ENCODE data around the gene CNIH3. TPM values are rescaled to one million over a fixed set of nuclear protein-coding genes. Genes with fewer than 3 reads are reported as not detected.

CNIH3 gene
- total and polyA plus RNA-seq, 12 donors, result 0.30 to 5.5 (median 2.2) TPM

DNA sequence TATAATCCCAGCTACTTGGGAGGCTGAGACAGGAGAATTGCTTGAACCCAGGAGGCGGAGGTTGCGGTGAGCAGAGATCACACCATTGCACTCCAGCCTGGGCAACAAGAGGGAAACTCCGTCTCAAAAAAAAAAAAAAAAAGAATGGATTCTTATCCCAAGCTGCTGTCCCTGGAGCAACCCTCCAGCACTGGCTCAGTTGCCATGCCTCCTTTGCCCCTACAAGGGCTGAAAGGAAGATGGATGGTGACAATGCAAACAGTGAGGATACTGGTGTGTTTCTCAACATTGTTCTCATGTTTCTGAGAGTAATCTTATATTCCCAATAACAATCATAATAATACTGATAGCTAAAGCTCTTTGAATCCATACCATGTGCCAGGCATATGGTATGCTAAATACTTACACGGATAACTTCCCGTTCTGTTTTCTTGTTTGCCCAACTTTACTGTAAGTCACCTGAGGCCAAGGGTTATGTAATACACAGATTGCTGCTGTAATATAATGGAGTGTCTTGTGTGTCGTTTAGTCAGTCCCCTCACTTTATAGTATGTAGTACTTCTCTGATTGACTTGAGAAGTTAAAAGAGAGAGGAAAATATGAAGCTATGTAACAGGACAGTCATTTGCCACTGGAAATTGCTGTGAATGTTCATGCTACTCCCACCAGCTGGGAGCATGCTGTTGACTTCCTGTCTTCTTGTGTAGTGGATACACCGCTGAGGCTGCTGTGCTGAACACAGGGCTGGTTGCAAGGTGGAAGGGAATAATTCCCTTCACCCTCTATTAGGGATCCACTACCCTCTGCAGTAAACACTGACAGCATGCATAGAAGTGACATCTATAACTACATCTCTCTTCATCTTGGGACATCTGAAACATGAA, 153.6 kb downstream of the CNIH3 start:
- intact Hi-C loops (cut with DNase I), result no loop called here
- 78 to 86% (median 81%) methylated on average over 7 of the region's 7 CpGs for WGBS, 4 donors
- no peak overlapping the region for H3K27ac ChIP-seq
- no peak overlapping the region for H3K4me3 ChIP-seq
- TF ChIP-seq, protein P1, sequence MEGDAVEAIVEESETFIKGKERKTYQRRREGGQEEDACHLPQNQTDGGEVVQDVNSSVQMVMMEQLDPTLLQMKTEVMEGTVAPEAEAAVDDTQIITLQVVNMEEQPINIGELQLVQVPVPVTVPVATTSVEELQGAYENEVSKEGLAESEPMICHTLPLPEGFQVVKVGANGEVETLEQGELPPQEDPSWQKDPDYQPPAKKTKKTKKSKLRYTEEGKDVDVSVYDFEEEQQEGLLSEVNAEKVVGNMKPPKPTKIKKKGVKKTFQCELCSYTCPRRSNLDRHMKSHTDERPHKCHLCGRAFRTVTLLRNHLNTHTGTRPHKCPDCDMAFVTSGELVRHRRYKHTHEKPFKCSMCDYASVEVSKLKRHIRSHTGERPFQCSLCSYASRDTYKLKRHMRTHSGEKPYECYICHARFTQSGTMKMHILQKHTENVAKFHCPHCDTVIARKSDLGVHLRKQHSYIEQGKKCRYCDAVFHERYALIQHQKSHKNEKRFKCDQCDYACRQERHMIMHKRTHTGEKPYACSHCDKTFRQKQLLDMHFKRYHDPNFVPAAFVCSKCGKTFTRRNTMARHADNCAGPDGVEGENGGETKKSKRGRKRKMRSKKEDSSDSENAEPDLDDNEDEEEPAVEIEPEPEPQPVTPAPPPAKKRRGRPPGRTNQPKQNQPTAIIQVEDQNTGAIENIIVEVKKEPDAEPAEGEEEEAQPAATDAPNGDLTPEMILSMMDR (IDR thresholded peaks at IDR 0.05), result no peak
- no peaks in the 10 kb centered on the region for H3K9me3 ChIP-seq (replicated peaks in 1 of 3)
- no peak for DNase-seq
- no peaks in the 10 kb centered on the region for H3K36me3 ChIP-seq (replicated peaks in 1 of 2)
- no peaks in the 10 kb centered on the region for H3K27me3 ChIP-seq
- no peaks in the 10 kb centered on the region for H3K4me1 ChIP-seq (replicated peaks in 1 of 2)

DNA sequence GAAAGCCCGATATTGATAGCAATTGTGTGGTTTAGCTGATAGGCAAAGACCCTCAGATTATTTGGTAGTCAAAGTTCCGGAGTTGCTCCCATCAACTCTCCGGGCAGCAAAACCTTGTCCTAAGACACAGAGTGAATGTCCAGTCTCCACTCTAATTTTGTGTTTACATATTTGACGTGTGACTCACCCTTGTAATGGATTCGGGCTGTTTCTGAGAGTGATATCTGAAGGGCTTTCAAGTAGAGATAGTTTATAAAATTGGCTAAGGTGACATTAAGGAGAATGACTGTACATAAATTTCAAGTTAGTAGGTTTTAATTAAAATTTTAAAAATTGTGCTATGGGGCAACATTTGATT, 154.2 kb downstream of the CNIH3 start:
- Histone ChIP-seq H3K36me3 (replicated peaks in 1 of 2) (no peaks in the 10 kb centered on the region), H3K9me3 (replicated peaks in 1 of 3) (no peaks in the 10 kb centered on the region), H3K27me3 (no peaks in the 10 kb centered on the region), H3K4me3 (no peak overlapping the region), H3K4me1 (replicated peaks in 1 of 2) (no peaks in the 10 kb centered on the region), H3K27ac (no peak overlapping the region)
- intact Hi-C loops (cut with DNase I), result no loop called here
- WGBS, 4 donors, result 40 to 54% (median 44%) methylated on average over 5 of the region's 5 CpGs
- TF ChIP-seq, protein P1 (IDR thresholded peaks at IDR 0.05), result no peak
- no peak for TF ChIP-seq POLR2A (IDR thresholded peaks at IDR 0.05)
- no peak for DNase-seq

DNA sequence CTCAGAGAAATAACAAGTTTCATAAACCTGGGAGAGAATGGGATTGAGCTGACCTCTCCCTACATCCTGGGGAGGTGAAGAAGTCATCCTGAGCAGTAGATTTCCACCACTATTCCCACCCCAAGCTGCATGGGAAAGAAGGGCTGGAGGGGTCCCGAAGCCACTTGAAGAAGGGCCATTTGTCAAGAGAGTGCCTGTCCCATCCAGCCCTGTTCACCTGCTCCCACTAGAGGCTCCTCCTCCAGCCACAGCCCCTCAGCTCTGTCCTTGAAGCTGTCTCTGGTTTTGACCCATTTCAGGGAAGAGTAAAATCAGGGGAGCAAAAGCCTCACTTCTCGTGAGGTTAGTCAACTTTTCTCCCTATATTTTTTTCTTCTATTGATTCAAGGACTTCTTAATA, 157.5 kb downstream of the CNIH3 start:
- TF ChIP-seq, protein P1 (IDR thresholded peaks at IDR 0.05), result no peak
- no peak for TF ChIP-seq POLR2A (IDR thresholded peaks at IDR 0.05)
- H3K27ac ChIP-seq, result no peak overlapping the region
- DNase-seq, result no peak
- 77 to 92% (median 85%) methylated on average over 2 of the region's 2 CpGs for WGBS, 4 donors
- no peaks in the 10 kb centered on the region for H3K9me3 ChIP-seq (replicated peaks in 1 of 3)
- no peak overlapping the region for H3K4me3 ChIP-seq
- no peaks in the 10 kb centered on the region for H3K4me1 ChIP-seq (replicated peaks in 1 of 2)
- no peaks in the 10 kb centered on the region for H3K36me3 ChIP-seq (replicated peaks in 1 of 2)
- intact Hi-C loops (cut with DNase I), result no loop called here
- H3K27me3 ChIP-seq, result no peaks in the 10 kb centered on the region

DNA sequence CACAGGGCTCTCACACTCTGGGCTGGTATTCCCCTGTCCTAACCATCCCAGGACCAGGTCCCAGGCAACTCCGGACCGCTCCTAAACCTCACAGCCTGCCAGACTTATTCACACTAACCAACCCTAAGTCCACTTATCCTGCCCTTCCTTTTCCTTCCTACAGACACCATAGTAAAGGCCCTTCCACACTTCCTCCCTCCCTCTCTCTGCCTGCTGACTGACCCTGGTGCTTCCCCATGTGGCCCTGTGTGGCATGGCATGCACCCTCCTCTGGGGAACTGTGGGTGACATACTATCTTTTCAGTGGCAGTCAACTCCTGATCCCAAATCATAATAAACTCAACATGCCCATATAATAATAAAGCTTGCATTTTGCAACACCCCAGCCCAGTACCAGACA, 158.3 kb downstream of the CNIH3 start:
- H3K4me3 ChIP-seq, result no peak overlapping the region
- H3K36me3 ChIP-seq (replicated peaks in 1 of 2), result no peaks in the 10 kb centered on the region
- H3K4me1 ChIP-seq (replicated peaks in 1 of 2), result no peaks in the 10 kb centered on the region
- intact Hi-C loops (cut with DNase I), result no loop called here
- TF ChIP-seq POLR2A (IDR thresholded peaks at IDR 0.05), result no peak
- TF ChIP-seq, protein P1 (IDR thresholded peaks at IDR 0.05), result no peak
- H3K27me3 ChIP-seq, result no peaks in the 10 kb centered on the region
- no peak for DNase-seq
- 90 to 98% (median 95%) methylated on average over 2 of the region's 2 CpGs for WGBS, 4 donors
- no peaks in the 10 kb centered on the region for H3K9me3 ChIP-seq (replicated peaks in 1 of 3)
- H3K27ac ChIP-seq, result no peak overlapping the region
